Measurements from ENCODE around the gene PDE4B.

GRCh38 chr1:66050123-66050522, 257.4 kb downstream of the PDE4B start:
- TF ChIP-seq, protein P1, sequence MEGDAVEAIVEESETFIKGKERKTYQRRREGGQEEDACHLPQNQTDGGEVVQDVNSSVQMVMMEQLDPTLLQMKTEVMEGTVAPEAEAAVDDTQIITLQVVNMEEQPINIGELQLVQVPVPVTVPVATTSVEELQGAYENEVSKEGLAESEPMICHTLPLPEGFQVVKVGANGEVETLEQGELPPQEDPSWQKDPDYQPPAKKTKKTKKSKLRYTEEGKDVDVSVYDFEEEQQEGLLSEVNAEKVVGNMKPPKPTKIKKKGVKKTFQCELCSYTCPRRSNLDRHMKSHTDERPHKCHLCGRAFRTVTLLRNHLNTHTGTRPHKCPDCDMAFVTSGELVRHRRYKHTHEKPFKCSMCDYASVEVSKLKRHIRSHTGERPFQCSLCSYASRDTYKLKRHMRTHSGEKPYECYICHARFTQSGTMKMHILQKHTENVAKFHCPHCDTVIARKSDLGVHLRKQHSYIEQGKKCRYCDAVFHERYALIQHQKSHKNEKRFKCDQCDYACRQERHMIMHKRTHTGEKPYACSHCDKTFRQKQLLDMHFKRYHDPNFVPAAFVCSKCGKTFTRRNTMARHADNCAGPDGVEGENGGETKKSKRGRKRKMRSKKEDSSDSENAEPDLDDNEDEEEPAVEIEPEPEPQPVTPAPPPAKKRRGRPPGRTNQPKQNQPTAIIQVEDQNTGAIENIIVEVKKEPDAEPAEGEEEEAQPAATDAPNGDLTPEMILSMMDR (IDR thresholded peaks at IDR 0.05), result no peak
- no peak for TF ChIP-seq POLR2A (IDR thresholded peaks at IDR 0.05)
